H1 (cell line): Measurements from ENCODE around the gene MPPED2. TPM values are rescaled to one million over a fixed set of nuclear protein-coding genes. Genes with fewer than 3 reads are reported as not detected.

Experiments used
- ASH2L ChIP-seq: fragments of 200-600, 300-600 bp; sonication (generic); IDR thresholded peaks from one replicate; pipeline ENCODE4 v1.7.1; 2017; ENCODE audit warnings: low read length
- CHD7 ChIP-seq: fragments of 300-600 bp; sonication (generic); IDR thresholded peaks from 2 replicates; pipeline ENCODE4 v1.7.1; 2012; ENCODE audit warnings: low read length, moderate library complexity, mild to moderate bottlenecking, inconsistent platforms; ENCODE audit not compliant: insufficient replicate concordance
- GTF2F1 ChIP-seq: IDR thresholded peaks from 2 replicates; pipeline ENCODE4 v1.6.1; 2012; ENCODE audit warnings: low read depth, low read length, improper control_type of control experiment, borderline replicate concordance
- KDM5A ChIP-seq: fragments of 200-600 bp; IDR thresholded peaks from 2 replicates; pipeline ENCODE4 v1.7.1; 2012; ENCODE audit warnings: mild to moderate bottlenecking, low read length, inconsistent platforms, mixed read lengths
- POLR2AphosphoS5 ChIP-seq: IDR thresholded peaks from 2 replicates; pipeline ENCODE4 v1.6.1; 2011; ENCODE audit warnings: low read depth, low read length
- RAD21 ChIP-seq, 2 experiments: IDR thresholded peaks in 1 of 2; conservative IDR thresholded peaks in 1 of 2; 2 replicates each; pipeline ENCODE4 v1.6.1; 2011; ENCODE audit warnings: low read depth in 2 of 2, low read length in 2 of 2, improper control_type of control experiment in 1 of 2, inconsistent platforms in 1 of 2, mild to moderate bottlenecking in 1 of 2, moderate library complexity in 1 of 2
- TBP ChIP-seq: IDR thresholded peaks from 2 replicates; pipeline ENCODE4 v1.6.1; 2011; ENCODE audit warnings: low read depth, low read length, improper control_type of control experiment
- ZNF274 ChIP-seq: IDR thresholded peaks from 2 replicates; pipeline ENCODE4 v1.7.0; 2012; ENCODE audit warnings: low read length, borderline replicate concordance; ENCODE audit errors: extremely low read depth
- polyA plus RNA-seq, 7 experiments: library from polyadenylated mRNA; depleted of rRNA in 3 of 7; stranded (reverse) in 5 of 7; unstranded in 2 of 7; fragments of >200 nt in 5 of 7; fragments of 200-250 nt in 2 of 7; gene quantifications; 1 replicate in 5 of 7; 2 replicates in 1 of 7; 4 replicates in 1 of 7; pipeline versions ENCODE4 v1.2.1 to v1.2.3, GENCODE V29; 2011 to 2013; ENCODE audit warnings: missing spikeins in 2 of 7, mixed read lengths in 2 of 7
- total RNA-seq: library from RNA; stranded (reverse); fragmentation: NEBNext Ultra II Directional; extraction: Animal tissue kit (Norgen Biotek cat#: 25700); gene quantifications from 2 replicates; pipeline ENCODE4 v1.2.1, GENCODE V29; 2021
- TF ChIP-seq, protein P1 (sequence below), 3 experiments: IDR thresholded peaks; 1 replicate in 2 of 3; 2 replicates in 1 of 3; pipeline versions ENCODE4 v1.5.1 to v1.6.1; 2011; ENCODE audit warnings: low read length in 3 of 3, mild to moderate bottlenecking in 3 of 3, inconsistent platforms in 2 of 3, low read depth in 1 of 3, moderate library complexity in 1 of 3; ENCODE audit not compliant: insufficient read depth in 1 of 3; ENCODE audit errors: control extremely low read depth in 1 of 3

Gene MPPED2
- total and polyA plus RNA-seq, 2 of the 8 experiments (the other 6 are each of a cell fraction or from before 2014, with no cell fraction given), result 1.3 to 3.5 TPM

GRCh38 chr11:30483056-30483455 is 103.1 kb downstream of the MPPED2 start (continued):
- no peak for TF ChIP-seq CHD7
- TF ChIP-seq ZNF274, result no peak
- TF ChIP-seq KDM5A, result no peak
- no peak for TF ChIP-seq RAD21 (IDR thresholded peaks at IDR 0.05 in 1 of 2, conservative IDR thresholded peaks at IDR 0.05 in 1 of 2; ENCODE audit: low read depth in 2 of 2, low read length in 2 of 2)
- TF ChIP-seq TBP, result no peak
- no peak for TF ChIP-seq GTF2F1
- TF ChIP-seq POLR2AphosphoS5, result no peak
- TF ChIP-seq, protein P1, sequence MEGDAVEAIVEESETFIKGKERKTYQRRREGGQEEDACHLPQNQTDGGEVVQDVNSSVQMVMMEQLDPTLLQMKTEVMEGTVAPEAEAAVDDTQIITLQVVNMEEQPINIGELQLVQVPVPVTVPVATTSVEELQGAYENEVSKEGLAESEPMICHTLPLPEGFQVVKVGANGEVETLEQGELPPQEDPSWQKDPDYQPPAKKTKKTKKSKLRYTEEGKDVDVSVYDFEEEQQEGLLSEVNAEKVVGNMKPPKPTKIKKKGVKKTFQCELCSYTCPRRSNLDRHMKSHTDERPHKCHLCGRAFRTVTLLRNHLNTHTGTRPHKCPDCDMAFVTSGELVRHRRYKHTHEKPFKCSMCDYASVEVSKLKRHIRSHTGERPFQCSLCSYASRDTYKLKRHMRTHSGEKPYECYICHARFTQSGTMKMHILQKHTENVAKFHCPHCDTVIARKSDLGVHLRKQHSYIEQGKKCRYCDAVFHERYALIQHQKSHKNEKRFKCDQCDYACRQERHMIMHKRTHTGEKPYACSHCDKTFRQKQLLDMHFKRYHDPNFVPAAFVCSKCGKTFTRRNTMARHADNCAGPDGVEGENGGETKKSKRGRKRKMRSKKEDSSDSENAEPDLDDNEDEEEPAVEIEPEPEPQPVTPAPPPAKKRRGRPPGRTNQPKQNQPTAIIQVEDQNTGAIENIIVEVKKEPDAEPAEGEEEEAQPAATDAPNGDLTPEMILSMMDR (IDR thresholded peaks at IDR 0.05; ENCODE audit: control extremely low read depth in 1 of 3, insufficient read depth in 1 of 3, low read depth in 1 of 3, low read length in 3 of 3), result no peak
- no peak for TF ChIP-seq ASH2L
